GM19193 (cell line): ENCODE measurements around the gene PPP1R9A.

Source experiments
- POLR2A ChIP-seq: IDR thresholded peaks from 4 replicates; pipeline ENCODE4 v1.6.1; 2011; ENCODE audit not compliant: insufficient read depth, insufficient read length; ENCODE audit errors: extremely low read depth

Gene PPP1R9A

DNA sequence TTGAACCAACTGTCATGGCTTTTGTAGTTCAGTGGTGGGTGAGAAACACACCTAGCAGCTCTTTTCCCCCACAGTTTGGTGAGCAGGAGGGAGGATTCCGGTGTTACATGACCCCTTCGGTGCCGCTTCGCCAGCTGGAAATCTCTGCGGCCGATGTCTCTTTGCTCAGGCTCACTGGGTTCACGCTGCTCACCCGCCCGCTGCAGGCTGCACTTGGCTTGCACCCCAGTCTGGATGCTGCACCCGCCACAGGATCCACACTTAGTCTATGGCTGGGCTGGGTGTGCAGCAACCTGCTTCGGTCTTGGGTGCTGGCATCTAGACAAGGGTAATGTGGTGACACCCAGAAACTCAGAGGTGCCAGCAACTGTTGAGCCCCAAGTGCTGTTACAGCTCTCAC lies 225.1 kb downstream of the PPP1R9A start:
- TF ChIP-seq POLR2A, result no peak

DNA sequence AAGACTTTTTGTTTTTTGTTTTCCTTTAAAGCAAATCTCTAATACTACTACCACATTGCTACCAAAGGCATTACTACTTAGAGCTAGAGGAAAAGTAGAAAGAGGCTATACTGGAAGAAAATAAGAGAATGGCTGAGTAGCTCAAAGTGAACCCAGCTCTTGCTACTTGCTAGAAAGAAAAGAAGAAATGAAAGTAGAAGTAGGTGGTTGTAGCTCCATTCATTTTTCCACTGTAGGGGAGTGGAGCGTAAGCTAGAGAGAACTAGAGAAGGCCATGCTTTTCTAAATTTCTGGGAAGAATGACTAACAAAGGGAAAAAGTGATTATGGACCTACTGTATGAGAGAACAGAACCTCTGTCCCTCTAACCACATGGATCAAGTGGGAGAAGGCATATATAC lies 232.5 kb downstream of the PPP1R9A start:
- no peak for TF ChIP-seq POLR2A

DNA sequence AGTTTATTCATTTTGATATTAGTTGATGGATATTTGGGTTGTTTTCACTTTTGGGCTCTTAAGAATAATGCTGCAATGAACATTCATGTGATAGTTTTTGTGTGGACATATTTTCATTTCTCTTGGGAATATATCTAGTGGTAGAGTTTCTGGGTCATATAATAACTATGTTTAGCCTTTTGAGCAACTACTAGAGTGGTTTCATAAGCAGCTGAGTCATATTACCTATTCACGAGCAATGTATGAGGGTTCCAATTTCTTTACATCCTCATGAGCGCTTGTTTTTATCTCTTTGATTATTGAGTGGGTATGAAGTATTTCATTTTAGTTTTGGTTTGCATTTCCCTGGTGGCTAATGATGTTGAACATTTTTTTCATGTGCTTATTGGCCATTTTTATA lies 234.4 kb downstream of the PPP1R9A start:
- TF ChIP-seq POLR2A, result no peak

DNA sequence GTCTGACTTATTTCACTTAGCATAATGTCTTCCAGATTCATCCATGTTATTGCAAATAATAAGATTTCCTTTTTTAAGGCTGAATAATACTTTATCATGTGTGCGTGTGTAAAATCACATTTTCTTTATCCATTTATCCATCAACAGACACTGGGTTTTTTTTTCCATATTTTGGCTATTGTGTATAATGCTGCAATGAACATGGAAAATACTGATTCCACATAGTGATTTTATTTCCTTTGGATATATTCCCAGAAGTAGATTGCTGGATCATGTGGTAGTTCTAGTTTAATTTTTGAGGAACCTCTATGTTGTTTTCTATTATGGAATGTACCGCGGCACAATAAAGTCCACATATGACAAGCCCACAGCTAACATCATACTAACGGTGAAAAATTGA lies 236.9 kb downstream of the PPP1R9A start:
- no peak for TF ChIP-seq POLR2A

DNA sequence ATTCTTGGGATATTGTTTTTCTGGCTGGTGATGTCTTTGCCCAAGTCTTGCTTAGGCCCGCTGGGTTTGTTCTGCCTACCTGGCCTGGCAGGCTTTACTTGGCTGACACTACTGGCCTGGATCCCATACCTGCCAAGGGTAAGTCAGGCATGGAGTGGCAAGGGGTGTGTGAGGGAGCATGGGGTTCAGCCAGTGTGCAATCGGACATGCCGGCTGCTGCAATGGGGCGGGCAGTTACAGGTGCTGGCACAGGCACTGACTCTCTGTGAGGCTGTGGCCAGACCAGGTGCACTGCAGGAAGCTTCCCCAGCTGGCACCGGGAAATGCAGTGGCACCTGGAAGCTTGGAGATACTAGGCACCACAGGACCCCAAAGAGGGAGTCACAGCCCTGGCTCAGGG lies 248.6 kb downstream of the PPP1R9A start:
- no peak for TF ChIP-seq POLR2A

DNA sequence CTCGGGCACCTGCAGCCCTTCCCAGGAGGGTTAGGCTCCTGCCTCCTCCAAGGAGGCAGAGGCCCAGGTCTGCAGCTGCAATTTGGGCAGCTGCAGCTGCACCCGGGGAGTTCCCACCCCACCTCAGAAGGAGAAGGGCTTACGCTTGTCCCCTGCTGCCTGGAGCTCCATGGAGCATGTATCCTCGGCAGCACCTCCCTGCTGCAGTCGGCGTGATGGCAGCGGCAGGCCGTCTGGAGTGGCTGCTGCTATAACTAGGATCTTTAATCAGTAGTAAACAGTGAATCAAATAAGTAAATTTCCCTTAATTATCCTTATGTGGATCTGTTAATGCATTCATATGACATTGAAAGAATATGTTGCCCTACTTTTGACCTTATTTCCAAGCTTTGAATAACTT lies 250.0 kb downstream of the PPP1R9A start:
- TF ChIP-seq POLR2A, result no peak

DNA sequence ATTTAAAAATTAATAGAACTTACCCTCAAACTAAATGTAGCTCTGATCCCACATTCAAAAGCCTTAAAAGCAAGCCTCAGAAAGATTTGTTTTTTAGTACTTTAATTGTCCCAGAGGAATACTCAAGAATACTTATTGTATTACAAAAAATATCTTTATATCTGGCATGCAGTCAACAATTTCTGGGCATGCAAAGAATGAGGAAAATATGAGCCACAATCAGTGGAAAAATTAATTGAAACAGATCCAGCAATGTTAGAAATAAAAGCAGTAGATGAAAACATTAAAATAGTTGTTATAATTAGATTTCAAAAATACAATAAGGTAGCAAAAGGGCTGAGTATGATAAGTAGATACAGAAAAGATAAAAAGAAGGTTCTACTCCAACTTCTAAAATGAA lies 262.3 kb downstream of the PPP1R9A start:
- TF ChIP-seq POLR2A, result no peak

DNA sequence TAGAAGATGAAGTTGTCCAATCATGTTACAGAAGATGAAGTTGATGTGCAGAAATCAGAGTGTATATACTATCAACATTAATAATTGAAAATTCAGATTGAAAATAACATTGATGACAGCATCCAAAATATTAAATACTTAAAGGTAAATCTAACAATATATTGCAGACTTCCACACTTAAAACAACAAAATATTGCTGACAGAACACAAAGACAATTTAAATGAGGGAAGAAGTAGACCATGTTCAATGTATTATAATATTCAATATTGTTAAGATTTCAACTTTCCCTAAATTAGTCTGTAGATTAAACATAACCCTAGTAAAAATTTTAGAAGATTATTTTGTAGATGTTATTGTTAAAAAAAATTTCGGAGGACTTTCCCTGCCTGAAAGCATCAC lies 265.0 kb downstream of the PPP1R9A start:
- no peak for TF ChIP-seq POLR2A

DNA sequence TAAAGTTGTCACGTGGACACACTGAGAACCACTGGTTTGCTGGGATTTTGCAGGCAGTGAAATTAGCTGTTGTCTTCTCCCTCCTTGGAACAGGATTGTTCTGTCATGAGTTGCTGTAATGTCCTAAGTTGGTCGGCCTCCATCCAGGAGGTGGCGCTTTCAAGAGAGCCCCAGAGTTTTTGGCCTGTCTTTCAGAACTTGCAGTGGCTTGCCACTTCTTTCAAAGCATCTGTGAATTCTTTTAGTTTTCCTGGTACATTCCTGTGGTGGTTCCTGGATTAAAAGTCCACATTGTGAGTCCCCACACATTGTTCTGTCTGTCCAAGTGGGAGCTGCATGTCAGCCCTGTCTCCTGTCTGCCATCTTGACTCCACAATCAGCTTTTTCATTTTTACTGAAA lies 283.1 kb downstream of the PPP1R9A start:
- no peak for TF ChIP-seq POLR2A

DNA sequence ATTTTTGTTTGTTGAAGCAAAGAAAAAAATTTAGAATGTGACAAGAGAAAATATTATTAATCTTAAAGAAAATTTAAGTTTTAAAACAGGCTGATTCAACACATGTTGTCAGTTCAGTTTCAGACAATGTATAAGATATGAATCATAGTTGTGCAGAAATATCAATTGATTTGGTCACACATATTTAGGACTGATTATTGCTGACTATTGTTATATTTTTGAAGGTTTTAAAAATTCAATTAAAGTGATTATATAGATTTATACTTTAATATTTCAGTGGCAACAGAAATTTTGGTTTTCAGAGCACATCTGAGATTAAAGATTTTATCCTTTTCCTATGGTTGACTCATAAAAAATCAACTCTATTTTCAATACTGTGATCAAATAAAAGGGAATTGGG lies 284.4 kb downstream of the PPP1R9A start:
- TF ChIP-seq POLR2A, result no peak

DNA sequence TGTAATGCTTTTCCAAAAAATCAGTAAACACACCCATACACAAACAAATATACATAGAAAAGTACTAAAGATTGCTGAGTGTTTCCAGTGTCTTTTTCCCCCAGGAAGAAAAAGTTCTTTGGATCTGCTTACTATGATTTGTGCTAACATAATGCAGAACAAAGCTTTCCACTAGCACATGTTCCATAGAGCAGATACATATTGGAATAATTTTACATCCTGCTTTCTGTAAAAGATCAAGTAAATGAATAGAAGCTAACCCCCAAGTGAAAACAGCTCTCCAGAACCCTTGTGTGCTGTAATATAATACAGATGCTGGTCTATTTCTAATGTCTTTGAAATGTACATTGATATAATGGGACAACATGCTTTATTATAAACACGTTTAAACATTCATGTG lies 291.5 kb downstream of the PPP1R9A start:
- no peak for TF ChIP-seq POLR2A

DNA sequence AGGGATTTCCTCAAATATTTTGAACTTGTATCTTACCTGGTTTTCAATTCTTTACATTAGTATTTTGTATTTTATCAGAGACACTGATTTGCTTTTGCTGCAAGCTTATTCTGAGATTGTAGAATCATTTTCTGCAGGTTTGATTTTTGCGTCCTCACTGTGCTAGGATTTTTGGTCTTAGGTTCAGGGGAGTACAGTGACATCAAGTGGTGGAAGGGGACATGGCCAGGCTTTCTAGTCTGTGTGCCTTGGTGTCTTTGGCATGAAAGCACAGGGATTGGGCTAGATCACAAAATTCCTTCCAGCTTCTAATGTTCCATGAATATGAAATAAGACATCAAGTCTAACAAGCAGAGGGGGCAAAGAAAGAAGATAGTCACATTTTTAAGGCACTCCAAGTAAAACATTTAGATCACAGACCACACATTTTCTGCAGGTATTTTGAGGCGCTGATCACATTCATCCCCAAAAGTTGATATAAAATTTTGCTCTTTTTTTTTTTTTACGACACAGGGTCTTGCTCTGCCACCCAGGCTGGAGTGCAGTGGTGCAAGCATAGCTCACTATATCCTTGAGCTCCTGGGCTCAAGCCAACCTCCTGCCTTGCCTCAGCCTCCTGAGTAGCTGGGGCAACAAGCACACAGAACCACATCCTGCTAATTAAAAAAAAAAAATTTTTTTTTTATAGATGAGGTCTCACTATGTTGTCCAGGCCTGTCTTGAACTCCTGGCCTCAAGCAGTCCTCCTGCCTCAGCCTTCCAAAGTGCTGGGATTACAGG lies 292.6 kb downstream of the PPP1R9A start:
- TF ChIP-seq POLR2A, result no peak

DNA sequence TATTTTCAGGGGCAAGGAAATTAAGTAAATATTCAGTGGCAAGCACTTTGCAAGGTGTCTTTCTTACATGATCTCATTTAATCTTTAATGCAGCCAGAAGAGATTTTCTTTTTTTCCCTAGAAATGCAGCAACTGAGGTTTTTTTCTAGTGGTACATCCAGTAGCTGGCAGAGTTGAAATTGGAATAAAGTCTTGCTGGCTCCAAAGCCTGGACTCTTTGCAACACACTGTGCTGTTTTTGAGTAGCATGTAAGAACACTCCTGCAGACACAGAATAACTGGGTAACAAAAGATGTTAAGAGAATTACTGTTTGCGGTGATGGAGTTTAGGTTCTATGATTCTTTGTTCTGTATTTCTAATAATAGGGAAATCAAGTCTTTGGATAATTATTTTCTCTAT lies 293.3 kb downstream of the PPP1R9A start:
- no peak for TF ChIP-seq POLR2A

DNA sequence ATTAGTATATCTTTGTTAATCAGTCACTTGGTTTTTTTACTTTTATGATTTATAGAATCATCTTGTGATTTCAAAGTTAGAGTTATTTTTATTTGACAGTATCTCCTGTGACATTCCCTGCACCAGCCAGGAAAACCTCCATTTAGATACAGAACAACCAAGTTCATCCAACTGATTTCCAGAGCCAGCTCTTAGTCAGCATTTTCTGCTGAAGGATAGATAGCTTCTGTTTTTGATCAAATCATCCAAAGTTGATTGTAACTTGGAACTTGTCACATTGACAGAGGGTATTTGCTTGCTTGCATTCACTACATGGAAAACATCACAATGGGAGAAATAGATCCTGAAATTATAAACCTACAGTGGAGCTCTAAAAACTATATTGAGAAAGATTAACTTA lies 294.3 kb downstream of the PPP1R9A start:
- no peak for TF ChIP-seq POLR2A

DNA sequence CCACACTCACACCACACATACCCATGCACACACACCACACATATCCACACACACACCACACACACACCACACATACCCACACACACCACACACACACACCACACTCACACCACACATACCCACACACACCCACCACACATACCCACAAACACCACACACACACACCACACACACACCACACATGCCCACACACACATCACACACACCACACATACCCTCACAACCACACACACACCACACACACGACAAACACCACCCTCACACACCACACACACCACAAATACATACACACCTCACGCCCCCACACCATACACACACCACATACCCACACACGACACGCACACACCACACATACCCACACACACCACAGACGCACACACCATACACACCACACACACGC lies 297.2 kb downstream of the PPP1R9A start:
- no peak for TF ChIP-seq POLR2A

DNA sequence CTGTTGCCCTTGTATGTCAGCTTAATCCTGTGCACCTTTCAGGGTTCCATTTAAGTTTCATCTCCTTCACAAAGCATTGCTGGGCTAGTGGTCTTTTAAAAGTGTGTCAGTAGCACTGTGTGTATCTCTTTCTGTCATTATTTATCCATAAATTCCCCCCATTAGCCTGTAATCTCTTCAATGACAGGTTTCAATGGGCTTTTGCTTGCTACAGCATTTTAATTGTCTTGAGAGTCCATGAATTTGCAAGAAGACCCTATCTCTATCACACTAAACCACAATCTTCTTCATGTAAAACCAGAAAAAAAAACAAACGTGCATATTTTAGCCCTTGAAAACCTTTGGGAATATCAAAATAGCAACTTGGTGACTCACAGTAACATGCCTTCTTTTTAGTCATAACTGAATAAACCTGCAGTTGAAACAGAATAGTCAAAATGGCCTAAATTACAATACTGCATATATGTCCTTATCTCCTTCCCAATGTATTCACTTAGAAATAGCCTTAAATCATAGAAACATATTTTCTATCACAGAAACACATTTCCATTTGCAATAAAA lies 298.4 kb downstream of the PPP1R9A start:
- no peak for TF ChIP-seq POLR2A

DNA sequence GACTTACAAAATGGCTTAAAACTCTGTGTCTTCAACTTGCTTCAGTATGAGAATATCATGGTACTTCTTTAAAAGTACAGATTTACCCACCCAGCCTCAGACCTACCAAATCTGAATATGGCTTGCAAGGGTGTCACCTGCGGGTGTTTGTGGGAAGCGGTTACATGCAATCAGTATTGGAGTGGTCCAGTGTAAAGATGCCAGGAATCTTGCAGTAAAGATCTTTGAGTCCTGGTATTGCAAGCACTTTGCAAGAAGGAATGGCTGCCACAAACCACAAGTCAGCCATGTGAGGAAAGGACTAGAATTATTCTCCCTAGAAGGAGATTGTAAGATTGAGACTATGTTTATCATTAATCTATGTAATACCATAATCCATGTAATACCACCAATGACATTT lies 301.9 kb downstream of the PPP1R9A start:
- TF ChIP-seq POLR2A, result no peak

DNA sequence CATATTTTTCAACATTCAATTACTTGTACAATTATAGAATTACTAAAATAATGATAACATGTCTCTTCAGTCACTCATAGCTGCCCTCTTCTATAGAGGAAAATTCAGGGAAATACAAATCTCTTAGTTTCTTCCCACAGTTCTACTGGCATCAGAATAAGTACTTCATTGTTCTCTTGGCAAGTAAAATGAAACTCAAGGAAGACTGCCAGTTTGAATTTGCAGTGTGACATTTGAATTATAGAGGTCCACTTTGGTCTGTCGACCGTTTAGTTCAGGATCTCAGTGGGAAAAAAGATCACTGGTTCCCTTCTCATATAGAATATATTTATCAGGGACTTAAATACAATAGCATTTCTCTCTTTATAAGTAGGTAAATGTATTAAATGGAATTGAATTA lies 302.4 kb downstream of the PPP1R9A start:
- no peak for TF ChIP-seq POLR2A

DNA sequence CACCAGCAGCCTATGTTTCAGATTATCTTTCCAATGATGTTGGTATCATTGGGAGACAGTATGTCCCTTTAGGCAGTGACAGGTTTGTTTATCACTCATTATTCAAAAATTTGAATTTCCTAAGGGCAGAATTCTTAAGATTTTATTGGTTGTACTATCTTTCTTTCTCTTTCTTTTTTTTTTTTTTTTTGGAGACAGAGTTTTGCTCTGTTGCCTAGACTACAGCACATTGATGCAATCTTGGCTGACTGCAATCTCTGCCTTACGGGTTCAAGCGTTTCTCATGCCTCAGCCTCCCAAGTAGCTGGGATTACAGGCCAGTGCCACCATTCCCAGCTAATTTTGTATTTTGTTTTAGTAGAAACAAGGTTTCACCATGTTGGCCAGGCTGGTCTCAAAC lies 305.8 kb downstream of the PPP1R9A start:
- no peak for TF ChIP-seq POLR2A
